Vagina (tissue), 2 donors: ENCODE results near the gene SLC28A3. TPM values are rescaled to one million over a fixed set of nuclear protein-coding genes. Genes with fewer than 3 reads are reported as not detected.
"Not testable (repeated sequence)": the region's sequence is repeated elsewhere in the genome, so short reads cannot be mapped to it uniquely, and the experiment has no call there.

ENCODE experiments used
- DNase-seq, 2 donors: peaks; one replicate each; pipeline ENCODE4 v3.0.0-alpha.2; 2017; ENCODE audit errors: extremely low spot score in 2 of 2
- H3K27ac ChIP-seq: fragments of 200-600 bp; sonication (generic); one replicate; pipeline ENCODE4 v1.5.1; 2019
- H3K27me3 ChIP-seq: fragments of 200-600 bp; sonication (generic); one replicate; pipeline ENCODE4 v1.5.1; 2019
- H3K36me3 ChIP-seq, 2 donors: fragments of 200-600 bp; sonication (generic); one replicate each; pipeline ENCODE4 v1.5.1; 2017 to 2019
- H3K4me1 ChIP-seq: fragments of 200-600 bp; sonication (generic); one replicate; pipeline ENCODE4 v1.5.1; 2019
- H3K4me3 ChIP-seq, 2 donors: fragments of 200-600 bp; sonication (generic); 1 replicate in 1 of 2; 2 replicates in 1 of 2; pipeline ENCODE4 v1.5.1; 2016 to 2019
- H3K9me3 ChIP-seq: fragments of 200-600 bp; sonication (generic); one replicate; pipeline ENCODE4 v1.5.1; 2019
- POLR2A ChIP-seq, 2 donors: fragments of 450-650 bp; IDR thresholded peaks; one replicate each; pipeline ENCODE4 v1.6.1; 2017; ENCODE audit warnings: antibody characterized with exemption in 2 of 2, mild to moderate bottlenecking in 2 of 2, moderate library complexity in 2 of 2
- POLR2AphosphoS5 ChIP-seq, 2 donors: sonication (generic); formaldehyde crosslinking; IDR thresholded peaks; one replicate each; pipeline ENCODE4 v1.9.0; 2017; ENCODE audit warnings: antibody characterized with exemption in 2 of 2, mild to moderate bottlenecking in 2 of 2, low read depth in 1 of 2; ENCODE audit not compliant: insufficient read depth in 1 of 2
- intact Hi-C: fragments of 100-400 bp; cut with DNase I; formaldehyde crosslinking; loops from one replicate; pipeline ENCODE4 v1.15.1; 2023
- total RNA-seq: library from RNA; depleted of rRNA; stranded (reverse); fragments of >200 nt; gene quantifications from one replicate; pipeline ENCODE4 v1.2.3, GENCODE V29; 2016
- TF ChIP-seq, protein P1 (sequence below), 3 experiments: fragments of 450-650 bp in 2 of 3; fragments of 200-600 bp in 1 of 3; sonication (generic) in 1 of 3; IDR thresholded peaks; one replicate each; pipeline ENCODE4 v1.5.1; 2017 to 2019; ENCODE audit warnings: antibody characterized with exemption in 3 of 3, mild to moderate bottlenecking in 2 of 3, moderate library complexity in 2 of 3

SLC28A3 gene
- total RNA-seq, 1 donor from 2014 or later, result 10.3 TPM

DNA sequence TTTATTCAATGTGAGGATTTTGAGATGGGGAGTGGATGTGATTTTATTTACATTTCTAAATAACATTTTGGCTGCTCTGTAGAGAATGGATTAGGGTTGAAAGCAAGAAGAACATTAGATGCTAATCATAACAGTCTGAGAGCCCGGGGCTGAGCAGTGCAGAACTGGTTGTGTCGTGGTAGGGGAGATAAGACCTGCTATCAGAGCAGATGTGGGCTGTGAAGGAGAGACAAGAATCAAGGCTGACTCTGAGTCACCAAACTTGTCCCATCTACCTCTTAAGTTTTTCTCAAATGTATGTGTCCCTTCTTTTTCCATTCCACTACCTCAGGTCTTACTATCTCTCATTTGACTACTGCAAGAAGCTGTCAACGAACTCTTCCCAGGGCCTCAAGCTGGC is 35.4 kb upstream of the SLC28A3 start:
- Histone ChIP-seq H3K36me3 (no peaks in the 10 kb centered on the region), H3K27ac (no peak overlapping the region), H3K9me3 (no peaks in the 10 kb centered on the region), H3K4me3 (no peak overlapping the region), H3K4me1 (no peaks in the 10 kb centered on the region), H3K27me3 (no peaks in the 10 kb centered on the region)
- intact Hi-C loops, result no loop called here
- no peak for DNase-seq
- TF ChIP-seq, protein P1, sequence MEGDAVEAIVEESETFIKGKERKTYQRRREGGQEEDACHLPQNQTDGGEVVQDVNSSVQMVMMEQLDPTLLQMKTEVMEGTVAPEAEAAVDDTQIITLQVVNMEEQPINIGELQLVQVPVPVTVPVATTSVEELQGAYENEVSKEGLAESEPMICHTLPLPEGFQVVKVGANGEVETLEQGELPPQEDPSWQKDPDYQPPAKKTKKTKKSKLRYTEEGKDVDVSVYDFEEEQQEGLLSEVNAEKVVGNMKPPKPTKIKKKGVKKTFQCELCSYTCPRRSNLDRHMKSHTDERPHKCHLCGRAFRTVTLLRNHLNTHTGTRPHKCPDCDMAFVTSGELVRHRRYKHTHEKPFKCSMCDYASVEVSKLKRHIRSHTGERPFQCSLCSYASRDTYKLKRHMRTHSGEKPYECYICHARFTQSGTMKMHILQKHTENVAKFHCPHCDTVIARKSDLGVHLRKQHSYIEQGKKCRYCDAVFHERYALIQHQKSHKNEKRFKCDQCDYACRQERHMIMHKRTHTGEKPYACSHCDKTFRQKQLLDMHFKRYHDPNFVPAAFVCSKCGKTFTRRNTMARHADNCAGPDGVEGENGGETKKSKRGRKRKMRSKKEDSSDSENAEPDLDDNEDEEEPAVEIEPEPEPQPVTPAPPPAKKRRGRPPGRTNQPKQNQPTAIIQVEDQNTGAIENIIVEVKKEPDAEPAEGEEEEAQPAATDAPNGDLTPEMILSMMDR (IDR thresholded peaks at IDR 0.05), result no peak
- no peak for TF ChIP-seq POLR2AphosphoS5 (IDR thresholded peaks at IDR 0.05; ENCODE audit: insufficient read depth in 1 of 2, low read depth in 1 of 2)
- no peak for TF ChIP-seq POLR2A (IDR thresholded peaks at IDR 0.05)

DNA sequence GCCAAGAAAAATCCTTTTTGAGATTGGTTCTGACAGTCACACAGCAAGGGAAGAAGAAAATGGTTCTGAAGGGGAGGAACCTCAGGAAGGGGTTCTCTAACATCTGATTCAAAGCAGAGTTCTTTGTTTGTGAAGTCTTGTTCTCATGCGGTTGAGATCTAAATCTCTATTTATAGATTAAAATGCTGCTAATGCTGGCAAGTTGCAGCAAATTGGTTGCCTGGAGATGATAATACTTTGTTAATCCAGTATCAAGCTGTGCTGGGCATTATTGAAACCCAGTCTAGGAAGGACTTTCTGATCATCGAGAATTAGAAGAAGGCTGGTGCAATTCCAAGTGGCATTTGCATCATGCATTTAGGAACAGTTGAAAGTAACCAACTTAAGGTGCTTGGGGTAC is 34.0 kb upstream of the SLC28A3 start:
- no peak for TF ChIP-seq POLR2AphosphoS5 (IDR thresholded peaks at IDR 0.05; ENCODE audit: insufficient read depth in 1 of 2, low read depth in 1 of 2)
- TF ChIP-seq, protein P1 (IDR thresholded peaks at IDR 0.05), result no peak
- no peak for TF ChIP-seq POLR2A (IDR thresholded peaks at IDR 0.05)
- Histone ChIP-seq H3K36me3 (no peaks in the 10 kb centered on the region), H3K27ac (no peak overlapping the region), H3K9me3 (no peaks in the 10 kb centered on the region), H3K27me3 (no peaks in the 10 kb centered on the region), H3K4me1 (no peaks in the 10 kb centered on the region), H3K4me3 (no peak overlapping the region)
- DNase-seq, result no peak
- intact Hi-C loops, result no loop called here

DNA sequence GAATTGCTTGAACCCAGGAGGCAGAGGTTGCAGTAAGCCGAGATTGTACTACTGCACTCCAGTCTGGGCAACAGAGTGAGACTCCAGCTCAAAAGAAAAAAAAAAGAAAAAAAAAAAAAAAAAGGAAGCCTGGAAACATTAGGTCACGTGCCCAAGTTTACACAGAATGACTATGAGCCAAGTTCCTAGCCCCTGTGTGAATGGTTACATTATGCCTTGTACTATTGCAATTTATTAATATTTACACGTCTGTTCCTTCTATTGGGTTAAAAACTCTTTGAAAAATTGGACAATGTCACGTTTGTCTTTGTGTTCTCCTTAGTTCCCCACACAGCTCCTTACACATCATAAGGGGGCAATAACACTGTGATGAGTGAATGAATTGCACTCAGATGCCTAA is 33.5 kb upstream of the SLC28A3 start:
- no peak for TF ChIP-seq POLR2AphosphoS5 (IDR thresholded peaks at IDR 0.05; ENCODE audit: insufficient read depth in 1 of 2, low read depth in 1 of 2)
- no peak overlapping the region for H3K27ac ChIP-seq
- no peaks in the 10 kb centered on the region for H3K36me3 ChIP-seq
- H3K4me3 ChIP-seq, result no peak overlapping the region
- H3K4me1 ChIP-seq, result no peaks in the 10 kb centered on the region
- no peaks in the 10 kb centered on the region for H3K27me3 ChIP-seq
- intact Hi-C loops, result no loop called here
- no peak for DNase-seq
- no peaks in the 10 kb centered on the region for H3K9me3 ChIP-seq

DNA sequence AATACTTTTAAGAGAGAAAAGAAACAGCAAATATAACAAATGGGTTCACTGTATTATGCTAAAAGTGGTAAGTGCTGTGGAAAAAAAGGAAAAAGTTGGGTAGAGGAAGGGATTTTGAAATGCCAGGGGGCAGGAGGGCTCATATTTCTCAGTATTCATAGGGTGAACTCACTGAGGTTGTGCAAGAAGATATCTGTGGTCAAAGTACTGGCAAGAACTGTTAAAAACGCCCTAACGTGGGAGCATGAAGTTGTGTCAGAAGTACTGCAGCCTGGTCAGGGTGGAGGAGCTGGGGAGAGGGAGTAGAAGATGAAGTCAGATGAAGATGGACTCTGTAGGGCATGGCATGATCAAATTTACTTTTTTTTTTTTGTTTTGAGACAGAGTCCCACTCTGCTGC is 31.2 kb upstream of the SLC28A3 start:
- Histone ChIP-seq H3K4me3 (no peak overlapping the region), H3K9me3 (no peaks in the 10 kb centered on the region), H3K27me3 (no peaks in the 10 kb centered on the region), H3K27ac (no peak overlapping the region), H3K4me1 (no peaks in the 10 kb centered on the region), H3K36me3 (no peaks in the 10 kb centered on the region)
- intact Hi-C loops, result no loop called here
- DNase-seq, result no peak
- TF ChIP-seq POLR2A (IDR thresholded peaks at IDR 0.05), result no peak
- TF ChIP-seq, protein P1 (IDR thresholded peaks at IDR 0.05), result no peak
- no peak for TF ChIP-seq POLR2AphosphoS5 (IDR thresholded peaks at IDR 0.05; ENCODE audit: insufficient read depth in 1 of 2, low read depth in 1 of 2)

DNA sequence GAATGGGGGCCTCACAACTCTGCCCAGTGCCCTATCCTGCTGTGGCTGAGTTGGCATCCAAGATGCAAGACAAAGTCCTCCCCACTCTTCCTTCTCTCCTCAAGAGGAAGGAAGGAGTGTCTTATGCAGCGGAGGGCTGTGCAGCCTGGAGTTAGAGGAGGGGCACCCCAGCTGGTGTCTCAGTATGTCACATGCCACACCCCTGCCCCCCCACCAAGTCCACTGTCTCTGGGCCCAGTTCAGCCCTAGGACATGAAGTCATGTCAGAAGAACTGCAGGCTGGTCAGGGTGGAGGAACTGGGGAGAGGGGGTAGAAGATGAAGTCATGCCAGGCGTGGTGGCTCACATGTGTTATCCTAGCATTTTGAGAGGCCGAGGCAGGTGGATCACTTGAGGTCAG is 28.0 kb upstream of the SLC28A3 start:
- H3K4me3 ChIP-seq, result no peak overlapping the region
- intact Hi-C loops, result no loop called here
- no peaks in the 10 kb centered on the region for H3K4me1 ChIP-seq
- H3K27me3 ChIP-seq, result no peaks in the 10 kb centered on the region
- H3K27ac ChIP-seq, result no peak overlapping the region
- no peaks in the 10 kb centered on the region for H3K36me3 ChIP-seq
- H3K9me3 ChIP-seq, result no peaks in the 10 kb centered on the region
- TF ChIP-seq POLR2AphosphoS5 (IDR thresholded peaks at IDR 0.05; ENCODE audit: insufficient read depth in 1 of 2, low read depth in 1 of 2) (no peak), POLR2A (IDR thresholded peaks at IDR 0.05) (no peak)
- TF ChIP-seq, protein P1 (IDR thresholded peaks at IDR 0.05), result no peak
- no peak for DNase-seq

DNA sequence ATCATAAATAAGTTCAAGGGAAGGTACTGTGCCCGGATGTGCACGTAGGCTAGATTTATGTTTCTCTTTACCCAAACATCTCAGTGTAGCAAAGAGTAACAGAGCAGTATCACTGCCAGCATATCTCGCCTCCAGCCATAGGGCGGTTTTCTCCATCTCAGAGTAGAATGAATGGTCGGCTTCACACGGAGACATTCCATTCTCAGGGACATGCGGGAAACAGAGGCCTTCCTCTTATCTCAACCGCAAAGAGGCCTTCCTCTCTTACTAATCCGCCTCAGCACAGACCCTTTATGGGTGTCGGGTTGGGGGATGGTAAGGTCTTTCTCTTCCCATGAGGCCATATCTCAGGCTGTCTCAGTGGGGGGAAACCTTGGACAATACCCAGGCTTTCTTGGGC is 27.2 kb upstream of the SLC28A3 start:
- H3K4me3 ChIP-seq, H3K4me1 ChIP-seq, DNase-seq, intact Hi-C loops, H3K27me3 ChIP-seq, H3K36me3 ChIP-seq, H3K27ac ChIP-seq, H3K9me3 ChIP-seq: not testable (repeated sequence)
